Thyroid gland (tissue), 4 donors: ENCODE data around the gene LHPP.

Source experiments
- POLR2A ChIP-seq, 2 donors: fragments of 450-650 bp; IDR thresholded peaks; one replicate each; pipeline ENCODE4 v1.6.1; 2017; ENCODE audit warnings: antibody characterized with exemption in 2 of 2, mild to moderate bottlenecking in 2 of 2, moderate library complexity in 1 of 2
- TF ChIP-seq, protein P1 (sequence below), 6 experiments: fragments of 200-600 bp in 3 of 6; fragments of 450-650 bp in 3 of 6; sonication (generic) in 3 of 6; IDR thresholded peaks; one replicate each; pipeline ENCODE4 v1.5.1; 2016 to 2019; ENCODE audit warnings: antibody characterized with exemption in 6 of 6, mild to moderate bottlenecking in 2 of 6, inconsistent platforms in 1 of 6, moderate library complexity in 1 of 6

DNA sequence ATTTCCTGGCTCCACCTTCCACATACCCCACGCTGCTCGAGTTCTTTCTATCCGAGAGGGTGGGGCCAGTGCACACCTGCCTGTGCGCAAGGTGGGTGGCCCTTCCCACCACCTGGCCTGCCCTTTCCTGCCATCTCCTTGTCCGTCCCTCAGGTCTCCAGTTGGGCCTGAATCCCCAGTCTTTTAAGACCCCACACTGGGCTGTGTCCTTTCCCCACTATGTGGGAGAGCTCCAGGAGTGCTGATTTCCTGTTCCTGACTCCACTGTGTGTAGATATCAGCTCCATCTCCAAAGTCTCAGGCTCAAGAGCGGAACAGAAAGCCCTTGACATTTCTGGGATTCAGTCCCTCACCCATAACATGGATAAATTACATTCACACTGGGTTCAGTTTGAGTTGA, 20.1 kb downstream of the LHPP start:
- no peak for TF ChIP-seq POLR2A (IDR thresholded peaks at IDR 0.05)
- TF ChIP-seq, protein P1, sequence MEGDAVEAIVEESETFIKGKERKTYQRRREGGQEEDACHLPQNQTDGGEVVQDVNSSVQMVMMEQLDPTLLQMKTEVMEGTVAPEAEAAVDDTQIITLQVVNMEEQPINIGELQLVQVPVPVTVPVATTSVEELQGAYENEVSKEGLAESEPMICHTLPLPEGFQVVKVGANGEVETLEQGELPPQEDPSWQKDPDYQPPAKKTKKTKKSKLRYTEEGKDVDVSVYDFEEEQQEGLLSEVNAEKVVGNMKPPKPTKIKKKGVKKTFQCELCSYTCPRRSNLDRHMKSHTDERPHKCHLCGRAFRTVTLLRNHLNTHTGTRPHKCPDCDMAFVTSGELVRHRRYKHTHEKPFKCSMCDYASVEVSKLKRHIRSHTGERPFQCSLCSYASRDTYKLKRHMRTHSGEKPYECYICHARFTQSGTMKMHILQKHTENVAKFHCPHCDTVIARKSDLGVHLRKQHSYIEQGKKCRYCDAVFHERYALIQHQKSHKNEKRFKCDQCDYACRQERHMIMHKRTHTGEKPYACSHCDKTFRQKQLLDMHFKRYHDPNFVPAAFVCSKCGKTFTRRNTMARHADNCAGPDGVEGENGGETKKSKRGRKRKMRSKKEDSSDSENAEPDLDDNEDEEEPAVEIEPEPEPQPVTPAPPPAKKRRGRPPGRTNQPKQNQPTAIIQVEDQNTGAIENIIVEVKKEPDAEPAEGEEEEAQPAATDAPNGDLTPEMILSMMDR (IDR thresholded peaks at IDR 0.05), result no peak
